Type B pancreatic cell (in vitro differentiated cells): ENCODE measurements around the gene CCDC174. TPM values are rescaled to one million over a fixed set of nuclear protein-coding genes. Genes with fewer than 3 reads are reported as not detected.
"Not testable (repeated sequence)": the region's sequence is repeated elsewhere in the genome, so short reads cannot be mapped to it uniquely, and the experiment has no call there.

ENCODE experiments used
- DNase-seq: peaks from one replicate; pipeline ENCODE4 v3.0.0; 2021; ENCODE audit warnings: mixed read lengths; ENCODE audit not compliant: unreplicated experiment; ENCODE audit errors: extremely low spot score
- H3K27ac Mint-ChIP-seq: 2 replicates; pipeline ENCODE4 v1.8.0; 2021; ENCODE audit warnings: mild to moderate bottlenecking, mixed read lengths
- H3K27me3 Mint-ChIP-seq: 2 replicates; pipeline ENCODE4 v1.8.0; 2021; ENCODE audit warnings: mixed read lengths
- H3K36me3 Mint-ChIP-seq: 2 replicates; pipeline ENCODE4 v1.8.0; 2021; ENCODE audit warnings: mixed read lengths
- H3K4me1 Mint-ChIP-seq: one replicate; pipeline ENCODE4 v1.8.0; 2021; ENCODE audit warnings: mixed read lengths; ENCODE audit not compliant: unreplicated experiment
- H3K4me3 Mint-ChIP-seq: 2 replicates; pipeline ENCODE4 v1.8.0; 2021; ENCODE audit warnings: mild to moderate bottlenecking, mixed read lengths
- H3K9me3 Mint-ChIP-seq: 2 replicates; pipeline ENCODE4 v1.8.0; 2021; ENCODE audit warnings: mixed read lengths
- total RNA-seq: library from RNA; stranded (reverse); gene quantifications from 2 replicates; pipeline ENCODE4 v1.2.1, GENCODE V29; 2021; ENCODE audit warnings: low replicate concordance
- TF ChIP-seq, protein P1 (sequence below): fragments of 200-600 bp; sonication (generic); conservative IDR thresholded peaks from 2 replicates; pipeline ENCODE4 v1.5.0; 2021; ENCODE audit warnings: antibody characterized with exemption, mild to moderate bottlenecking

The CCDC174 gene
- total RNA-seq, 1 donor from 2014 or later, result 23.2 TPM

- no peaks in the 10 kb centered on the region for H3K4me1 Mint-ChIP-seq
- H3K9me3 Mint-ChIP-seq, result peaks cover 5% of the 10 kb centered on the region
- peaks cover 71% of the 10 kb centered on the region for H3K27me3 Mint-ChIP-seq
- no peak overlapping the region for H3K4me3 Mint-ChIP-seq
- DNase-seq, result no peak
- H3K27ac Mint-ChIP-seq, result no peak overlapping the region
- no peaks in the 10 kb centered on the region for H3K36me3 Mint-ChIP-seq
- TF ChIP-seq, protein P1, sequence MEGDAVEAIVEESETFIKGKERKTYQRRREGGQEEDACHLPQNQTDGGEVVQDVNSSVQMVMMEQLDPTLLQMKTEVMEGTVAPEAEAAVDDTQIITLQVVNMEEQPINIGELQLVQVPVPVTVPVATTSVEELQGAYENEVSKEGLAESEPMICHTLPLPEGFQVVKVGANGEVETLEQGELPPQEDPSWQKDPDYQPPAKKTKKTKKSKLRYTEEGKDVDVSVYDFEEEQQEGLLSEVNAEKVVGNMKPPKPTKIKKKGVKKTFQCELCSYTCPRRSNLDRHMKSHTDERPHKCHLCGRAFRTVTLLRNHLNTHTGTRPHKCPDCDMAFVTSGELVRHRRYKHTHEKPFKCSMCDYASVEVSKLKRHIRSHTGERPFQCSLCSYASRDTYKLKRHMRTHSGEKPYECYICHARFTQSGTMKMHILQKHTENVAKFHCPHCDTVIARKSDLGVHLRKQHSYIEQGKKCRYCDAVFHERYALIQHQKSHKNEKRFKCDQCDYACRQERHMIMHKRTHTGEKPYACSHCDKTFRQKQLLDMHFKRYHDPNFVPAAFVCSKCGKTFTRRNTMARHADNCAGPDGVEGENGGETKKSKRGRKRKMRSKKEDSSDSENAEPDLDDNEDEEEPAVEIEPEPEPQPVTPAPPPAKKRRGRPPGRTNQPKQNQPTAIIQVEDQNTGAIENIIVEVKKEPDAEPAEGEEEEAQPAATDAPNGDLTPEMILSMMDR, result no peak
Observed at GRCh38 chr3:14606669-14607339, 44.8 kb upstream of the CCDC174 start.

DNA sequence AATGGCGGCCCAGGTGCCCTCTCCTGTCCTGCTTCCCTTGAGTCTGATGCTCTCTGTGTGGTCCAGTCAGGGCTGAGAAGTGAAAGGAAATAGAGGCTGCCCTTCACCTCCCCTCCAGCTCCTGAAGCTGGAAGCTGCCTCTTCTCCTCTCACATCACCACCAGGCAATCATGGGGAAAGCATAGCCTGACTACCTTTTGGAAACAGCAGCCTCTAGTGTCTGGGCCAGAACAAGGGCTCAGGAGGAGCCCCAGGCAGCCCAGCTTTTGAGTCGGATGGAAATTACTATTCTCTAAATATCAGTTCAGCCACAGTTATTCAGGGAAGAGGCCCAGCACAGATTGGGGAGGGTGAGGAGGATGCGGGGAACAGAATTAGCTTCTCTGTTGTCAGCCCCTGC lies 43.3 kb upstream of the CCDC174 start:
- DNase-seq, result no peak
- Mint-ChIP-seq H3K27ac (no peak overlapping the region), H3K9me3 (peaks cover 2% of the 10 kb centered on the region), H3K4me1 (no peaks in the 10 kb centered on the region), H3K36me3 (no peaks in the 10 kb centered on the region), H3K4me3 (no peak overlapping the region), H3K27me3 (peaks cover 71% of the 10 kb centered on the region)
- TF ChIP-seq, protein P1, result no peak

GRCh38 chr3:14609058-14609457 lies 42.5 kb upstream of the CCDC174 start:
- H3K27ac Mint-ChIP-seq, H3K4me3 Mint-ChIP-seq, H3K9me3 Mint-ChIP-seq, DNase-seq, H3K36me3 Mint-ChIP-seq, H3K4me1 Mint-ChIP-seq: not testable (repeated sequence)
- peaks cover 63% of the 10 kb centered on the region for H3K27me3 Mint-ChIP-seq

DNA sequence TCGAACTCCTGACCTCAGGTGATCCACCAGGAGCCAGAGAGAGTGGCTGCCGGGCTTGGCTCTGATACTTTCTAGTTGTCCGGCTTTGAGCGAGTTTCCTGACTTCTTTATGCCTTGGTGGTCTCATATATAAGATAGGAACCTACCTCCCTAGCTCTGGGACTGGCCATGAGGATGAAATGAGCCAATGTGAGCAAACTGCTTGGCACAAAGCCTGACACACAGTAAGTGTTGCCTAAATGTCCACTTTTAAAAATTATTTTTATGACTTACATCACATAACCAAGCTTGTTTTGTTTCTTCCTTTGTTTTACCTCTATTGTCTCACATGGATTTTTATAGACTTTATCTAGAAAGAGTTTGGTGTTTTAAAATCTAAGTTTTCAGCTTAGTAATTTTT lies 42.1 kb upstream of the CCDC174 start:
- Mint-ChIP-seq H3K27ac (no peak overlapping the region), H3K36me3 (no peaks in the 10 kb centered on the region), H3K9me3 (no peaks in the 10 kb centered on the region), H3K4me1 (no peaks in the 10 kb centered on the region), H3K27me3 (peaks cover 59% of the 10 kb centered on the region), H3K4me3 (no peak overlapping the region)
- DNase-seq, result no peak
- TF ChIP-seq, protein P1, result no peak

- no peak overlapping the region for H3K4me3 Mint-ChIP-seq
- no peaks in the 10 kb centered on the region for H3K4me1 Mint-ChIP-seq
- no peaks in the 10 kb centered on the region for H3K36me3 Mint-ChIP-seq
- no peak overlapping the region for H3K27ac Mint-ChIP-seq
- H3K27me3 Mint-ChIP-seq, result peaks cover 58% of the 10 kb centered on the region
- no peak for DNase-seq
- TF ChIP-seq, protein P1, result no peak
- H3K9me3 Mint-ChIP-seq, result no peaks in the 10 kb centered on the region
Observed at GRCh38 chr3:14609941-14610340, 41.6 kb upstream of the CCDC174 start.

DNA sequence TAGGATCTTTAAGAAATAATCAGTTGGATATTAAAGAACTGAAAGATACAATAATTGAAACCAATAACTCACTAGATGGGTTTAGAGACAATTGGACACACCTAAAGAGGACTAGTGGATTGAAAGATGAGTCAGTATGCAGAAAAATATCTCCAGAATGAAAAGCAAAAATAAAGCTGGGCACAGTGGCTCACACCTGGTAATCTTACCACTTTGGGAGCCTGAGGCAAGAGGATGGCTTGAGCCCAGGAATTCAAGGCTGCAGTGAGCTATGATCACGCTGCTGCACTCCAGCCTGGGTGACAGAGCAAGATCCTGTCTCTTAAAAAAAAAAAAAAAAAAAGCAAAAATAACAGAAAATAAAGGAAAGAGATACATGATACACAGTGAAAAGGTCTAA lies 37.4 kb upstream of the CCDC174 start:
- Mint-ChIP-seq H3K4me3 (no peak overlapping the region), H3K27me3 (peaks cover 25% of the 10 kb centered on the region), H3K27ac (no peak overlapping the region), H3K36me3 (no peaks in the 10 kb centered on the region), H3K4me1 (peaks cover 5% of the 10 kb centered on the region), H3K9me3 (no peaks in the 10 kb centered on the region)
- TF ChIP-seq, protein P1, result no peak
- DNase-seq, result no peak
